Fibroblast of skin of left quadriceps (primary cell): ENCODE results near the gene GNG7.
"Not testable (repeated sequence)": the region's sequence is repeated elsewhere in the genome, so short reads cannot be mapped to it uniquely, and the experiment has no call there.

Experiments
- DNase-seq, 2 experiments: peaks; one replicate each; pipeline ENCODE4 v3.0.0-alpha.2; 2013; ENCODE audit warnings: low read depth in 2 of 2

The GNG7 gene

DNA sequence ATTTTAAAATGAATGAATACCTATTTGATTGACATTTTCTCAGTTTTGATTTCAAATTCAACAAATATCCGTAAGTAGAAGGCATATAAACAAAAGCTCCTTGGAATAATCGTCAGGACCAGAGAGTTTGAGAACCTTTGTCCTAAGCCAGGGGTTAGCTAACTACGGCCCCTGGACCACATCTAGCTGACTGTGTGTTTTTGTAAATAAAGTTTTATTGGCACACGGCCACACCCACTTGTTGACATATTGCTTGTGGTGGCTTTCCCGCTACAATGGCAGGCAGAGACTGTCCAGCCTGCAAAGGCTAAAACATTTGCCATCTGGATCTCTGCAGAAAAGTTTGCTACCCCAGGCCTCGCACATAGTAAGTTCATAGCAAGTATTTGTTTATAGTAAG, 83.4 kb downstream of the GNG7 start:
- no peak for DNase-seq

- DNase-seq: no peak
Observed at GRCh38 chr19:2618611-2619010, 83.9 kb downstream of the GNG7 start.

- DNase-seq: no peak
Observed at GRCh38 chr19:2617393-2618165, 84.9 kb downstream of the GNG7 start.

DNA sequence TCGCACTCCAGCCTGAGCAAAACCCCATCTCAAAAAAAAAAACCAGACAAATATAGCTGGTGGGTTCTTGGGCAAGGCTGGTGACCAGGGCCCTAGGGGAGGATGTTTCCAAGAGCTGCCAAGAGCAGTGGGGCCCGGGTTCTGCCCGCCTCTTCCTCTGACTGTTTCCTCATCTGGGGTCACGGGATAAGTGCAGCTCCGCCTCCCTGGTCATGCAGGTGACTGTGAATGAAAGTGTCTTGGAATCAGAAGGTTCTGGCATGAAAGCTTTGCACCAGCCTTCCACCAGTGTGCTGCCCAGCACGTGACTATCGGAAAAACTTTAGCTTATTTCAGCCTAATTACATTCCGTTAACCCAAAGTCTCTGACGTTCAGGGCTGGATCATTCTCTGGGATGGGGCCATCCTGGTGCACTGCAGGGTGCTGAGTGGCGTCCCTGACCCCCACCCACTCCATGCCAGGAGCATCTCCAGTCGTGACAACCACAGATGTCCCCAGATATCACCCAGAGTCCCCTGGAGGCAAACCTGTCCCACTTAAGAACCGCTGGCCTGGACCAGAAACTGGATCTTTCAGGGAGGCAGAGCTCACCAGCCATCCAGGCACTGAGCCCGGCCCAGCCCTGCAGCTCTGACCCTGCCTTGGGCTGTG, 85.6 kb downstream of the GNG7 start:
- no peak for DNase-seq

- DNase-seq: no peak
Observed at GRCh38 chr19:2615782-2616181, 86.7 kb downstream of the GNG7 start.

DNA sequence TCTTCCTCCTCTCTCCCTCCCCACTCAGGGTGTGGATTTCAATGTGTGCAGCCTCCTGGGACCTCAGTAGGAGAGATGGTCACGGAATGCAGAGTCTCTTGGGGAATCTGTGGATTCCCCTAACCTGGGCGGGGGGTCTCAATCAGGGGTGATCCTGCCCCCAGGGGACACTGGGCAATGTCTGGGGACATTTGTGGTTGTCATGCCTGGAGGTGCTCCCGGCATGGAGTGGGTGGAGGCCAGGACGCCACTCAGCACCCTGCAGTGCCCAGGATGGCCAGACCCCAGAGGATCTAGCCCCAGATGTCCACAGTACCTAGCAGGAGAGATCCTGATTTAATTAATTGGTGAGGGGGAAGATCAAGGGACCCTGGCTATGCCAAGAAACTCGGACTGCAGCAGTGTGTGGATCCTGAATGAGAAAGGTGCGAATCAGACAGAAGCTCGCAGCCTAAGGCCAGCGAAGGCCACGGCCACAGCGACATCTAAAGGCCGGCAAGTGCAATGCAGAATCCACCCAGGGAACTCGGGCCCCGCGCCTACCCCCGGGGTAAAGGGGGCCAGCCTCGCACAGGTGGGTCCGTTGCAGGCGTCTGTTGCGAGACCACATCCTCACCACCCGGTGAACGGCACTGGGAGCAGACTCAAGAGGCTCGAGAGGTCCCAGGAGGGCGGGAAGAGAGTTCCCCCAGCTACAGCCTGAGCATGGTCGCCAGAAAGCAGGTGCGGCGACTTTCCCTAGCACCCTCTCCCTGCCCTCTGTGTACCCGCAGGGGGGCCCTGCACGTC, 88.8 kb downstream of the GNG7 start:
- DNase-seq: no peak

DNA sequence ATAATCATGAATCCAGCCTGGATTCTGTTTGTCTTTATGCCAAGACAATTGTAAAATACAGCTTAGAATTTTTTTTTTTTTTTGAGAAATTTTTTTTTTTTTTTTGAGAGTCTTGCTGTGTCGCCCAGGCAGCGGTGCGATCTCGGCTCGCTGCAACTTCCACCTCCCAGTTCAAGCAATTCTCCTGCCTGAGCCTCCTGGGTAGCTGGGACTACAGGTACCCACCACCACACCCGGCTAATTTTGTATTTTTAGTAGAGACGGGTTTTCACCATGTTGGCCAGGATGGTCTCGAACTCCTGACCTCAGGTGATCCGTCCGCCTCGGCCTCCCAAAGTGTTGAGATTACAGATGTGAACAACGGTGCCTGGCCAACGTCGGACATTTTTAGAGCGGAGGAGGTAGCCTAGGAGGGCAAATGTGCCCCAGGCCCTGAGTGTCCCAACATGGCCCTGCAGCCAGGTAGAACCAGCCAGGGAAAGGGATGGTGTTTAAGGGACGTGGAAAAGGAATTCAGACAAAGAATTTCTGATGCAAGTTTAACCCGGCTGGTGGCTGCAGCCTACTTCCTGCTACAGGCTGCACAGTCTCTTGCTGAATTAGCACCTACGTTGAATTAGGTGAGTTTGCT, 89.8 kb downstream of the GNG7 start:
- no peak for DNase-seq

DNA sequence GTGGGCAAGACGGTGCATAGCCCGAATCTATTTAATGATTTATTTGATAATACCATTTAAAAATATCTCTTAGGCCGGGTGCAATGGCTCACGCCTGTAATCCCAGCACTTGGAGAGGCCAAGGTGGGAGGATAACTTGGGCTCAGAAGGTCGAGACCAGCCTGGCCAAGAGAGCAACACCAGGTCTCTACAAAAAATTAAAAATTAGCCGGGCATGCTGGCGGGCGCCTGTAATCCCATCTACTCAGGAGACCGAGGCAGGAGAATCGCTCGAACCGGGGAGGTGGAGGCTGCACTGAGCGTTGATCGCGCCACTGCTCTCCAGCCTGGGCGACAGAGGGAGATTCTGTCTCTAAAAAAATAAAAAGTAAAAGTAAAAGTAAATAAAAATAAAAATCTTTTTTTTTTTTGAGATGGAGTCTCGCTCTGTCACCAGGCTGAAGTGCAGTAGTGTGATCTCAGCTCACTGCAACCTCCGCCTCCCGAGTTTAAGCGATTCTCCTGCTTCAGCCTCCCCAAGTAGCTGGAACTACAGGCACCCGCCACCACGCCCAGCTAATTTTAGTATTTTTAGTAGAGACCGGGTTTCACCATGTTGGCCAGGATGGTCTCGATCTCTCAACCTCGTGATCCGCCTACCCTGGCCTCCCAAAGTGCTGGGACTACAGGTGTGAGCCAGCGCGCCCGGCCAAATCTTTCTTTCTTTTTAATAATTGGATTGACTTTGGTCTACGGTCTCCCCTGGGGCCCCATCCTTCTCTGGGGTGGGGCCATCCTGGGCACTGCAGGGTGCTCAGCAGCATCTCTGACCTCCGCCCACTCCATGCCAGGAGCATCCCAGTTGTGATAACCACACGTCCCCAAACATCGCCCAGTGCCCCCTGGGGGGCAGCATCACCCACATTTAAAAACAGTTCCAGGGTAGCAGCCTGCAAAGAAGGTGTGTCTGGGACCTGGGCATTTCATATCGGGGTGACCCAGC, 90.7 kb downstream of the GNG7 start:
- no peak for DNase-seq

GRCh38 chr19:2610637-2611482, 91.6 kb downstream of the GNG7 start:
- DNase-seq: peak; percentile 84 to 88

- DNase-seq: no peak
Observed at GRCh38 chr19:2609389-2610116, 92.9 kb downstream of the GNG7 start.

- DNase-seq: not testable (repeated sequence)
Observed at GRCh38 chr19:2609034-2609388, 93.5 kb downstream of the GNG7 start.

DNA sequence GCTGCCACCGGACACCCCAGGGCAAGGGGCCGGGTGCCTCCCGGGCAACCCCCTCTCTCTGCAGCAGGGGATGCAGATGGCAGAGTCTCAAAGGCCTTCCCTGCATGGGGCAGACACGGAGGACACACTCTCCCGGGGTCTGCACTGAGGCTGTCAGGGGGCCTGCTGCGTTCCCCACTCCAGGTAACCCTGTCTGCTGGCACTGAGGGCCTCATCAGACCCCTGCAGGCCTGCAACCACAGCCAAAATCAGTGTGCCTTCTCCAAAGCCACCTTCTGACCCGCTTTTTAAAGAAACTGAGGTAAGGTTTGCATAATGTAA, 93.9 kb downstream of the GNG7 start:
- DNase-seq: no peak

GRCh38 chr19:2607712-2608601, 94.5 kb downstream of the GNG7 start:
- DNase-seq: no peak

- not testable (repeated sequence) for DNase-seq
Observed at GRCh38 chr19:2606774-2607173, 95.7 kb downstream of the GNG7 start.

- not testable (repeated sequence) for DNase-seq
Observed at GRCh38 chr19:2605889-2606288, 96.6 kb downstream of the GNG7 start.

DNA sequence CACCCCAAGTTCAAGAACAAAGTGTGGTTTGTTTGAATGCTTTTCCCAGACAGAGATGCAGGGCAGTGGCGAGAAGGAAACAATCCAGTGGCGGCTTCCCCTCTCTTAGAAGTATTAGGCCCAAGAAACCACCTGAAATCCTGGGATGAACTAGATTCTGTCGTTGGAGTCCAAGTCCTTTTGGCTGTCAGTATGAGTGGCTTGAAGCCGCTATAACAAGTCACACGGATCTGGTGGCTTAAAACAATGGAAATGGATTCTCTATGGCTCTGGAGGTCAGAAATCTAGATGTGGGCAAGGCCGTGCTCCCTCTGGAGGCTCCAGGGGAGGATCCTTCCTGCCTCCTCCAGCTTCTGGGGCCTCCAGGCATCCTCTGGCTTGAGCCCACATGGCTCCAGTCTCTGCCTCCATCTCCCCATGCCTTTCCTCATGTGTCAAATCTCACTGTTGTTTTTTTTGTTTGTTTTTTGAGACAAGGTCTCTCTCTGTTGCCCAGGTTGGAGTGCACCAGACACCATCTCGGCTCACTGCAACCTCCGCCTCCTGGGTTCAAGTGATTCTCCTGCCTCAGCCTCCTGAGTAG, 97.7 kb downstream of the GNG7 start:
- no peak for DNase-seq

- DNase-seq: peak; percentile 64 to 66
Observed at GRCh38 chr19:2603334-2603733, 99.2 kb downstream of the GNG7 start.
